Natural killer cell (primary cell): ENCODE results near the gene CHSY1. TPM values are rescaled to one million over a fixed set of nuclear protein-coding genes. Genes with fewer than 3 reads are reported as not detected.

ENCODE experiments used
- ATAC-seq, 3 donors: fragments of 150-1000 bp in 2 of 3; fragments of 200-7000 bp in 1 of 3; cut with Tn5 transposase; 1 replicate in 1 of 3; 2 replicates in 2 of 3; pipeline ENCODE4 v1.10.0; 2021; ENCODE audit warnings: mild to moderate bottlenecking in 2 of 3, moderate library complexity in 2 of 3
- DNase-seq, 2 donors: peaks; one replicate each; pipeline versions ENCODE4 v3.0.0 to v3.0.0-alpha.2; 2013 to 2021; ENCODE audit warnings: mixed read lengths in 1 of 2
- H3K27ac ChIP-seq: one replicate; pipeline ENCODE4 v1.5.1; 2013; ENCODE audit warnings: mild to moderate bottlenecking, low read length
- H3K27me3 ChIP-seq: one replicate; pipeline ENCODE4 v1.6.1; 2013; ENCODE audit warnings: low read length; ENCODE audit not compliant: control insufficient read depth, insufficient read depth
- H3K36me3 ChIP-seq: one replicate; pipeline ENCODE4 v1.6.1; 2013; ENCODE audit warnings: low read length; ENCODE audit not compliant: control insufficient read depth, insufficient read depth
- H3K4me1 ChIP-seq: one replicate; pipeline ENCODE4 v1.6.1; 2013; ENCODE audit warnings: low read length; ENCODE audit not compliant: control insufficient read depth, insufficient read depth
- H3K4me3 ChIP-seq: one replicate; pipeline ENCODE4 v1.5.1; 2013; ENCODE audit warnings: low read length
- H3K9me3 ChIP-seq: one replicate; pipeline ENCODE4 v1.6.1; 2013; ENCODE audit warnings: low read length; ENCODE audit not compliant: control insufficient read depth, insufficient read depth
- H3K27ac Mint-ChIP-seq, 2 donors: one replicate each; pipeline ENCODE4 v1.8.0; 2022; ENCODE audit warnings: mild to moderate bottlenecking in 2 of 2, mixed read lengths in 2 of 2, moderate library complexity in 1 of 2
- H3K27me3 Mint-ChIP-seq, 2 donors: one replicate each; pipeline ENCODE4 v1.8.0; 2022; ENCODE audit warnings: low read depth in 2 of 2, mixed read lengths in 2 of 2
- H3K36me3 Mint-ChIP-seq: one replicate; pipeline ENCODE4 v1.8.0; 2022; ENCODE audit warnings: mixed read lengths
- H3K4me1 Mint-ChIP-seq, 2 donors: one replicate each; pipeline ENCODE4 v1.8.0; 2022; ENCODE audit warnings: mixed read lengths in 2 of 2
- H3K4me3 Mint-ChIP-seq: one replicate; pipeline ENCODE4 v1.8.0; 2022; ENCODE audit warnings: mild to moderate bottlenecking, moderate library complexity, mixed read lengths
- H3K9me3 Mint-ChIP-seq, 2 donors: one replicate each; pipeline ENCODE4 v1.8.0; 2022; ENCODE audit warnings: mixed read lengths in 2 of 2
- CTCF ChIP-seq: fragments of 200-600 bp; IDR thresholded peaks from one replicate; pipeline ENCODE4 v1.8.0; 2022; ENCODE audit warnings: antibody characterized with exemption
- WGBS: methylation state at CpG from one replicate; pipeline ENCODE4 v1.1.7; 2013; ENCODE audit warnings: missing lambda C conversion rate; ENCODE audit not compliant: insufficient coverage; 5-methylcytosine and 5-hydroxymethylcytosine counted together
- intact Hi-C: fragments of 100-400 bp; cut with micrococcal nuclease; formaldehyde crosslinking; loops from one replicate; pipeline ENCODE4 v1.14.2; 2022
- total RNA-seq, 4 donors: library from RNA; stranded (reverse); fragments of 120-200 nt in 1 of 4; gene quantifications; one replicate each; pipeline versions ENCODE4 v1.2.3 to v1.2.4, GENCODE V29; 2013 to 2022

The CHSY1 gene
- total RNA-seq, 3 donors from 2014 or later (not counting 1 experiment from before 2014, with no cell fraction given): 21.1 to 32.5 (median 30.8) TPM

DNA sequence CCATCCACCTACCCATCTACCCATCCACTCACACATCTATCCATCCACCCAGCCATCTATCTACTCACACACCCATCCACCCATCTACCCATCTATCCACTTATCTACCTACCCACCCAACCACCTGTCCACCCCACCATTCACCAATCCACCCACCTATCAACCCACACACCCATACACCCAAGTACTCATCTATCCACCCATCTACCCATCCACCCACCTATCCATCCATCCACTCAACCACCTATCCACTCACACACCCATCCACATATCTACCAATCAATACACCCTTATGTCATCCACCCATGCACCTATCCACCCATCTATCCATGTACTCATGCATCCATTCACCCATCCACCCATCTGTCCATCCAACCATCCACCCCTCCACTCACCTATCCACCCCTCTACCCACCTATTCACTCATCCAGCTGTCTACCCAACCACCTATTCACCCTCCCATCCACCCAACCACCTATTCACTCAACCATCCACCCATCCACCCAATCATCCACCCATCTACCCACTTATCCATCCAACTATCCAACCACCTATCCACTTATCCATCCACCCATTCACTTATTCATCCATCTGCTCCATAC is 109.8 kb downstream of the CHSY1 start:
- no peak for TF ChIP-seq CTCF
- H3K4me3 Mint-ChIP-seq: no peak overlapping the region
- no peaks in the 10 kb centered on the region for H3K27me3 Mint-ChIP-seq
- Histone ChIP-seq H3K27ac (no peak overlapping the region), H3K4me3 (no peak overlapping the region), H3K36me3 (no peaks in the 10 kb centered on the region), H3K9me3 (no peaks in the 10 kb centered on the region), H3K27me3 (no peaks in the 10 kb centered on the region), H3K4me1 (peaks cover 16% of the 10 kb centered on the region)
- intact Hi-C loops: no loop called here
- H3K9me3 Mint-ChIP-seq: peaks cover 0 to 3% of the 10 kb centered on the region in 2 donors
- ATAC-seq (no peak), DNase-seq (no peak)
- no peaks in the 10 kb centered on the region for H3K36me3 Mint-ChIP-seq
- H3K27ac Mint-ChIP-seq: no peak overlapping the region
- H3K4me1 Mint-ChIP-seq: peaks cover 16 to 17% of the 10 kb centered on the region in 2 donors

GRCh38 chr15:101140697-101141065 is 111.2 kb downstream of the CHSY1 start:
- intact Hi-C loops: no loop called here
- Mint-ChIP-seq H3K27me3 (no peaks in the 10 kb centered on the region), H3K4me1 (peaks cover 30% of the 10 kb centered on the region in 2 donors), H3K27ac (no peak overlapping the region), H3K9me3 (peaks cover 0 to 3% of the 10 kb centered on the region in 2 donors), H3K36me3 (no peaks in the 10 kb centered on the region), H3K4me3 (no peak overlapping the region)
- no peak for TF ChIP-seq CTCF
- no peaks in the 10 kb centered on the region for H3K27me3 ChIP-seq
- H3K36me3 ChIP-seq: no peaks in the 10 kb centered on the region
- WGBS: 89% methylated on average over 2 of the region's 2 CpGs
- no peaks in the 10 kb centered on the region for H3K9me3 ChIP-seq
- DNase-seq: no peak
- no peak for ATAC-seq
- no peak overlapping the region for H3K27ac ChIP-seq
- H3K4me1 ChIP-seq: peaks cover 29% of the 10 kb centered on the region
- H3K4me3 ChIP-seq: no peak overlapping the region

DNA sequence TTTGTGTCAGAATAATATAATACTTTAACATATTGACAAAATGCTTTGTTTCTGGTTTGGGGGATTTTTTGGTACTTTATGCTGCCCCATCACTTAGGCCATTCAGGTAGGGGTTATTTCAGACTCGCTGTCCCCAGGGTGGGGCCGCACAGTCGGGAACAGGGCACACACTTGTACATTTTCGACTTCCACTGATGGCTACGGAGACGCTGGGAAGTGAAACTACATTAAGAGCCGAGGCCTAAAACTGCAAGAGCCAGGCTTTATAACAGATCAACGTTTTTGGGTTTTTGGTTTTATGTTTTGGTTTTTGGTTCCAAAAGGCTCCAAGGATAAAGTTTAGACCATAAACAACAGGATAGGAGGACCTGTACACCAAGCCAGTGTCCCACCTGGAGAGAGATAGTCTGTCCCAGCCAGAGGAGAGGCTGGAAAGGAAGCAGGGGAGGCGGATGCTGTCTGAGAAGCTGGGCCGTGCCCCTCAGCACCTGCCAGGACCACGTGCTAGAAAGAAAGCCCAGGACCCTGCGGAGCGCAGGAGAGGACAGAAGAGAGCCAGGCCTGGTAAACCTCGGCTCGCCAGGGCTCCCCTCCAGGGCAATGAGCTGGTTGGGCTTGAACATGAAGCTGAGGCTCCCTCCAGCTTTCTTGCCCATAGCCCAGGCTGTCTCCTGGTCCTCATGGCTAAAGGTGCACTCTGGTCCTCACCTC is 111.7 kb downstream of the CHSY1 start:
- Mint-ChIP-seq H3K27ac (no peak overlapping the region), H3K9me3 (peaks cover 0 to 3% of the 10 kb centered on the region in 2 donors), H3K27me3 (no peaks in the 10 kb centered on the region), H3K4me1 (peaks cover 35 to 36% of the 10 kb centered on the region in 2 donors), H3K4me3 (no peak overlapping the region), H3K36me3 (no peaks in the 10 kb centered on the region)
- no peak for TF ChIP-seq CTCF
- H3K9me3 ChIP-seq: no peaks in the 10 kb centered on the region
- intact Hi-C loops: loop anchor here (5.0 kb wide), 2 partner anchors 53 to 102 kb away; no protein-coding TSS in a partner anchor
- ATAC-seq: no peak
- H3K36me3 ChIP-seq: no peaks in the 10 kb centered on the region
- no peaks in the 10 kb centered on the region for H3K27me3 ChIP-seq
- WGBS: 79% methylated on average over 15 of the region's 15 CpGs
- H3K27ac ChIP-seq: no peak overlapping the region
- no peak for DNase-seq
- peaks cover 35% of the 10 kb centered on the region for H3K4me1 ChIP-seq
- no peak overlapping the region for H3K4me3 ChIP-seq
